Smooth muscle cell (in vitro differentiated cells): ENCODE results near the gene ABCC10. TPM values are rescaled to one million over a fixed set of nuclear protein-coding genes. Genes with fewer than 3 reads are reported as not detected.
"Not testable (repeated sequence)": the region's sequence is repeated elsewhere in the genome, so short reads cannot be mapped to it uniquely, and the experiment has no call there.

Experiments
- DNase-seq: peaks from one replicate; lab custom pipeline; 2025; ENCODE audit not compliant: unreplicated experiment; lab: John Stamatoyannopoulos, UW
- H2AFZ ChIP-seq: fragments of 200-600 bp; sonication (generic); 2 replicates; pipeline ENCODE4 v1.6.0; 2016; ENCODE audit warnings: antibody characterized with exemption, low read depth, mild to moderate bottlenecking
- H3F3A ChIP-seq: fragments of 200-600 bp; sonication (generic); 2 replicates; pipeline ENCODE4 v1.6.0; 2017; ENCODE audit warnings: antibody characterized with exemption, low read depth
- H3K27ac ChIP-seq: fragments of 200-600 bp; sonication (generic); 2 replicates; pipeline ENCODE4 v1.5.1; 2016; ENCODE audit warnings: low read depth, mild to moderate bottlenecking
- H3K27me3 ChIP-seq: fragments of 200-600 bp; sonication (generic); 2 replicates; pipeline ENCODE4 v1.6.1; 2016; ENCODE audit warnings: low read depth, mild to moderate bottlenecking
- H3K36me3 ChIP-seq: fragments of 200-600 bp; sonication (generic); 2 replicates; pipeline ENCODE4 v1.5.1; 2016; ENCODE audit warnings: low read depth
- H3K4me1 ChIP-seq: fragments of 200-600 bp; sonication (generic); 2 replicates; pipeline ENCODE4 v1.5.1; 2016; ENCODE audit warnings: low read depth
- H3K4me2 ChIP-seq: fragments of 200-600 bp; sonication (generic); 2 replicates; pipeline ENCODE4 v1.6.0; 2016; ENCODE audit warnings: mild to moderate bottlenecking
- H3K4me3 ChIP-seq: fragments of 200-600 bp; sonication (generic); 2 replicates; pipeline ENCODE4 v1.5.1; 2016; ENCODE audit warnings: mild to moderate bottlenecking
- H3K79me2 ChIP-seq: fragments of 200-600 bp; sonication (generic); 2 replicates; pipeline ENCODE4 v1.6.0; 2016; ENCODE audit warnings: low read depth, mild to moderate bottlenecking
- H3K9ac ChIP-seq: fragments of 200-600 bp; sonication (generic); 2 replicates; pipeline ENCODE4 v1.6.0; 2016; ENCODE audit warnings: low read depth
- H3K9me3 ChIP-seq: fragments of 200-600 bp; sonication (generic); replicated peaks from 2 replicates; pipeline ENCODE4 v1.5.1; 2016; ENCODE audit warnings: low read depth
- H4K20me1 ChIP-seq: fragments of 200-600 bp; sonication (generic); 2 replicates; pipeline ENCODE4 v1.6.0; 2016; ENCODE audit warnings: low read depth
- WGBS: methylation state at CpG from one replicate; pipeline ENCODE4 v1.1.7; 2016; ENCODE audit warnings: low lambda C conversion rate; 5-methylcytosine and 5-hydroxymethylcytosine counted together
- polyA plus RNA-seq: library from polyadenylated mRNA; unstranded; fragments of >200 nt; fragmentation: Nextera tagmentation; extraction: Ambion mirVana; gene quantifications from 2 replicates; pipeline ENCODE4 v1.2.1, GENCODE V29; 2016
- total RNA-seq: library from RNA; depleted of rRNA; stranded (reverse); fragments of >200 nt; gene quantifications from 2 replicates; pipeline ENCODE4 v1.2.3, GENCODE V29; 2014
- TF ChIP-seq, protein P1 (sequence below): fragments of 200-600 bp; sonication (generic); IDR thresholded peaks from 2 replicates; pipeline ENCODE4 v1.5.1; 2017; ENCODE audit warnings: borderline replicate concordance, mild to moderate bottlenecking, antibody characterized with exemption; ENCODE audit not compliant: insufficient read depth, poor library complexity, severe bottlenecking

Gene ABCC10
- total and polyA plus RNA-seq, 2 experiments from 2014 or later, result 11.2 to 17.8 TPM

DNA sequence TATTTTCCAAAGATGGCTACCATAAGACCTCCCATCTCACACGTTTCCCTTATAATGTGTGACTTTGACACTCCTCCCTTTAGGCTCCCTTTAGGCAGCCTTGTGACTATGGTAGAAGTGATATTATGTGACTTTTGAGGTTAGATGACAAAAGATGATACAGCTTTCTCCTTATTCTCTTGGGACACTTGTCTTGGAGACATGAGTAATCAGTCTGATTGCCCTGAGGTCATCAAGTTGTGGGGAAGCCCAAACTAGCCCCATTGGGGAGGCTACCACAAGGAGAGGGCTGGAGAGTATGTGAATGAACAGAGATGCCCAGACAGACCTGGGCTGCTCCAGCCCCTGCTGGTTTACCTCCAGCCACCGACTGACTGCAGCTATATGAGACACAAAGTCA lies 38.6 kb downstream of the ABCC10 start:
- TF ChIP-seq, protein P1, sequence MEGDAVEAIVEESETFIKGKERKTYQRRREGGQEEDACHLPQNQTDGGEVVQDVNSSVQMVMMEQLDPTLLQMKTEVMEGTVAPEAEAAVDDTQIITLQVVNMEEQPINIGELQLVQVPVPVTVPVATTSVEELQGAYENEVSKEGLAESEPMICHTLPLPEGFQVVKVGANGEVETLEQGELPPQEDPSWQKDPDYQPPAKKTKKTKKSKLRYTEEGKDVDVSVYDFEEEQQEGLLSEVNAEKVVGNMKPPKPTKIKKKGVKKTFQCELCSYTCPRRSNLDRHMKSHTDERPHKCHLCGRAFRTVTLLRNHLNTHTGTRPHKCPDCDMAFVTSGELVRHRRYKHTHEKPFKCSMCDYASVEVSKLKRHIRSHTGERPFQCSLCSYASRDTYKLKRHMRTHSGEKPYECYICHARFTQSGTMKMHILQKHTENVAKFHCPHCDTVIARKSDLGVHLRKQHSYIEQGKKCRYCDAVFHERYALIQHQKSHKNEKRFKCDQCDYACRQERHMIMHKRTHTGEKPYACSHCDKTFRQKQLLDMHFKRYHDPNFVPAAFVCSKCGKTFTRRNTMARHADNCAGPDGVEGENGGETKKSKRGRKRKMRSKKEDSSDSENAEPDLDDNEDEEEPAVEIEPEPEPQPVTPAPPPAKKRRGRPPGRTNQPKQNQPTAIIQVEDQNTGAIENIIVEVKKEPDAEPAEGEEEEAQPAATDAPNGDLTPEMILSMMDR, result no peak
- Histone ChIP-seq H2AFZ (no peak overlapping the region), H3K4me2 (no peak overlapping the region), H3K27me3 (peaks cover 6% of the 10 kb centered on the region), H3K9me3 (no peaks in the 10 kb centered on the region), H3K36me3 (no peaks in the 10 kb centered on the region), H3K79me2 (no peaks in the 10 kb centered on the region), H3K4me3 (no peak overlapping the region), H3F3A (no peaks in the 10 kb centered on the region), H3K4me1 (no peaks in the 10 kb centered on the region), H3K9ac (no peak overlapping the region), H3K27ac (no peak overlapping the region), H4K20me1 (no peaks in the 10 kb centered on the region)
- WGBS, result 77% methylated on average over 2 of the region's 2 CpGs
- DNase-seq, result no peak

DNA sequence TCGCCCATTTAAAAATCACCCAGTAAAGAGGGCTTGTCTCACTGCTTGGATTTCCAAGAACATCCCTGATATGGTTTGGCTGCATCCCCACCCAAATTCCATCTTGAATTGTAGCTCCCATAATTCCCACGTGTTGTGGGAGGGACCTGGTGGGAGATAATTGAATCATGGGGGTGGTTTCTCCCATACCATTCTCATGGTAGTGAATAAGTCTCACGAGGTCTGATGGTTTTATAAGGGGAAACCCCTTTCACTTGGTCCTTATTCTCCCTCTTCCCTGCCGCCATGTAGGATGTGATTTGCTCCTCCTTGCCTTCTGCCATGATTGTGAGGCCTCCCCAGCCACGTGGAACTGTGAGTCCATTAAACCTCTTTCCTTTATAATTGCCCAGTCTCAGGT lies 39.9 kb downstream of the ABCC10 start:
- H2AFZ ChIP-seq, H3K27ac ChIP-seq, H3K79me2 ChIP-seq, H3K4me2 ChIP-seq, H3K9ac ChIP-seq, H3F3A ChIP-seq, DNase-seq, H3K9me3 ChIP-seq, H3K4me3 ChIP-seq, H3K4me1 ChIP-seq, H3K36me3 ChIP-seq, H4K20me1 ChIP-seq, H3K27me3 ChIP-seq: not testable (repeated sequence)
- 82% methylated on average over 5 of the region's 5 CpGs for WGBS

DNA sequence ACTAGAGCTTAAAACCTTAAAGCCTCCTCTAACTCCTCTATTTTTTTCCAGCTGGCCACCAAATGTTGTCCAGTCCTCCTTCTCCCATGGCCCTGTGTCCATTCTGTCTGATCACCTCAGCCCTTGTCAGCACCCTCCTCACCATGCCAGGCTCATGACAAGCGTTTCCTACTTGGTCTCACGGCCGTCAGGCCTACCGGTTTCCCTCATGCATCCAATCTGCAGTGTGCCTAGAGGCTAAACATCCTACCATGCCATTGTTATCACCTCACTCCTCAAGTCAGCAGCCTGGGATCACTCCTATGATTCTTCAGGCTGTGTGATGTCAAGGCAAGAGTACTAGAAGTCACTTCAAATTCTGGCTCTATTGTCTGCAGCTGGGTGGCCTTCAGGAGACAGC lies 40.4 kb downstream of the ABCC10 start:
- no peak overlapping the region for H3K27ac ChIP-seq
- H2AFZ ChIP-seq, result no peak overlapping the region
- H3K9ac ChIP-seq, result no peak overlapping the region
- H3K27me3 ChIP-seq, result no peaks in the 10 kb centered on the region
- 69% methylated on average over 4 of the region's 4 CpGs for WGBS
- H3K79me2 ChIP-seq, result no peaks in the 10 kb centered on the region
- H4K20me1 ChIP-seq, result no peaks in the 10 kb centered on the region
- H3F3A ChIP-seq, result no peaks in the 10 kb centered on the region
- H3K4me2 ChIP-seq, result no peak overlapping the region
- H3K36me3 ChIP-seq, result no peaks in the 10 kb centered on the region
- H3K9me3 ChIP-seq, result no peaks in the 10 kb centered on the region
- H3K4me1 ChIP-seq, result no peaks in the 10 kb centered on the region
- H3K4me3 ChIP-seq, result no peak overlapping the region
- TF ChIP-seq, protein P1, result no peak
- no peak for DNase-seq

DNA sequence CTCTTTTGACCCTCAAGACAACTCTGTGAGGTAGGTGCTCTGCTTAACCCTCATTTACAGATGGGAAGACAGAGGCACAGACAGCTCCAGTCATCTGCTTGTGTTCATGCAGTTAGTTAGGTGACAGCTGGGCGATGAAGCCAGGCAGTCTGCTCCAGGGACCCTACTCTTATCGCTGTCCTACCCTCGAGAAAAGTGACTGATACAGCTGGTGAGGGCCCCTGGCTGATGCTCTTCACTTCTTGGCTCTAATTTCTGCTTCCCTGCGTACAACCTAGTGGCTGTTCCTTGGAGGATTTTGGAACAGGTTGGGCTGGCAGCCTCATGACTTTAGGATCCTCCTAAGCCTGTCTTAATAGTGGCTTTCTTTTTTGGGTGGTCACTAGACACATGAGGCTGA lies 40.9 kb downstream of the ABCC10 start:
- WGBS, result 91% methylated on average over 4 of the region's 4 CpGs
- Histone ChIP-seq H3F3A (no peaks in the 10 kb centered on the region), H3K36me3 (no peaks in the 10 kb centered on the region), H3K9me3 (no peaks in the 10 kb centered on the region), H4K20me1 (no peaks in the 10 kb centered on the region), H3K4me3 (no peak overlapping the region), H3K4me1 (no peaks in the 10 kb centered on the region), H3K27ac (no peak overlapping the region), H3K79me2 (no peaks in the 10 kb centered on the region), H3K27me3 (no peaks in the 10 kb centered on the region), H3K9ac (no peak overlapping the region), H2AFZ (no peak overlapping the region), H3K4me2 (no peak overlapping the region)
- TF ChIP-seq, protein P1, result no peak
- no peak for DNase-seq
